ENCODE measurements around the gene SORCS1.

The SORCS1 gene

GRCh38 chr10:106802949-106803348, 361.6 kb downstream of the SORCS1 start:
- Histone ChIP-seq H3K4me3 (ENCODE audit: low read depth in 1 of 2, low read length in 2 of 2) (no peak overlapping the region), H3K4me1 (ENCODE audit: control insufficient read depth in 1 of 2, insufficient read depth in 2 of 2, low read length in 2 of 2) (no peaks in the 10 kb centered on the region), H3K9me3 (ENCODE audit: control insufficient read depth in 1 of 2, low read length in 2 of 2) (no peaks in the 10 kb centered on the region), H3K27me3 (ENCODE audit: control insufficient read depth in 1 of 2, insufficient read depth in 2 of 2, low read length in 2 of 2) (no peaks in the 10 kb centered on the region), H3K9ac (ENCODE audit: low read depth in 1 of 2, low read length in 2 of 2) (no peak overlapping the region), H3K27ac (ENCODE audit: low read depth, low read length) (no peak overlapping the region), H3K36me3 (ENCODE audit: control insufficient read depth in 1 of 2, insufficient read depth in 2 of 2, low read length in 2 of 2) (no peaks in the 10 kb centered on the region)

- no peaks in the 10 kb centered on the region for H3K4me1 ChIP-seq (ENCODE audit: control insufficient read depth in 1 of 2, insufficient read depth in 2 of 2, low read length in 2 of 2)
Observed at GRCh38 chr10:106799776-106800175, 364.7 kb downstream of the SORCS1 start.

GRCh38 chr10:106795619-106796018, 368.9 kb downstream of the SORCS1 start:
- Histone ChIP-seq H3K9me3 (ENCODE audit: control insufficient read depth in 1 of 2, low read length in 2 of 2) (no peaks in the 10 kb centered on the region), H3K9ac (ENCODE audit: low read depth in 1 of 2, low read length in 2 of 2) (no peak overlapping the region), H3K27me3 (ENCODE audit: control insufficient read depth in 1 of 2, insufficient read depth in 2 of 2, low read length in 2 of 2) (no peaks in the 10 kb centered on the region), H3K27ac (ENCODE audit: low read depth, low read length) (no peak overlapping the region), H3K4me3 (ENCODE audit: low read depth in 1 of 2, low read length in 2 of 2) (no peak overlapping the region), H3K36me3 (ENCODE audit: control insufficient read depth in 1 of 2, insufficient read depth in 2 of 2, low read length in 2 of 2) (no peaks in the 10 kb centered on the region), H3K4me1 (ENCODE audit: control insufficient read depth in 1 of 2, insufficient read depth in 2 of 2, low read length in 2 of 2) (no peaks in the 10 kb centered on the region)

More at GRCh38 chr10:106799776-106800175, 364.7 kb downstream of the SORCS1 start:
- Histone ChIP-seq H3K27ac (ENCODE audit: low read depth, low read length) (no peak overlapping the region), H3K4me3 (ENCODE audit: low read depth in 1 of 2, low read length in 2 of 2) (no peak overlapping the region), H3K9me3 (ENCODE audit: control insufficient read depth in 1 of 2, low read length in 2 of 2) (no peaks in the 10 kb centered on the region), H3K36me3 (ENCODE audit: control insufficient read depth in 1 of 2, insufficient read depth in 2 of 2, low read length in 2 of 2) (no peaks in the 10 kb centered on the region), H3K27me3 (ENCODE audit: control insufficient read depth in 1 of 2, insufficient read depth in 2 of 2, low read length in 2 of 2) (no peaks in the 10 kb centered on the region), H3K9ac (ENCODE audit: low read depth in 1 of 2, low read length in 2 of 2) (no peak overlapping the region)

DNA sequence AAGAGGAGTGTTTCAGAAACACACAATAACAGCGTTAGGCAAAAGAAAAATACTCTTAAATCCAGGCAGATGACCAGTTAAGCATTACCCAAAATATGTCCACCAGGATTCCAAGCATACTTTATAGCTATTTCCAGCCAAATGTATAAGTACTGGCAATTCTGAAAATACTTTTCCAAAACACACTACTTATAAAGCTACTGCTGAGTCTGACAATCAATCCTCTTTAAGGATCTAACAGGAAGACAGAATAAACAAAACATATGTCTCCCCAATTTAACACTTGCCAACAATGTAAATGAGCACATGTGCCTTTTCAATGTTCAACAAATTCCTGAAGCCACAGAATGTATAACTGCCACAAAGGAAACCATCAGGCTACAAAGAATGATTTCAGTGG, 370.9 kb downstream of the SORCS1 start:
- Histone ChIP-seq H3K36me3 (ENCODE audit: control insufficient read depth in 1 of 2, insufficient read depth in 2 of 2, low read length in 2 of 2) (no peaks in the 10 kb centered on the region), H3K27me3 (ENCODE audit: control insufficient read depth in 1 of 2, insufficient read depth in 2 of 2, low read length in 2 of 2) (no peaks in the 10 kb centered on the region), H3K9me3 (ENCODE audit: control insufficient read depth in 1 of 2, low read length in 2 of 2) (no peaks in the 10 kb centered on the region), H3K9ac (ENCODE audit: low read depth in 1 of 2, low read length in 2 of 2) (no peak overlapping the region), H3K27ac (ENCODE audit: low read depth, low read length) (no peak overlapping the region), H3K4me1 (ENCODE audit: control insufficient read depth in 1 of 2, insufficient read depth in 2 of 2, low read length in 2 of 2) (no peaks in the 10 kb centered on the region), H3K4me3 (ENCODE audit: low read depth in 1 of 2, low read length in 2 of 2) (no peak overlapping the region)

DNA sequence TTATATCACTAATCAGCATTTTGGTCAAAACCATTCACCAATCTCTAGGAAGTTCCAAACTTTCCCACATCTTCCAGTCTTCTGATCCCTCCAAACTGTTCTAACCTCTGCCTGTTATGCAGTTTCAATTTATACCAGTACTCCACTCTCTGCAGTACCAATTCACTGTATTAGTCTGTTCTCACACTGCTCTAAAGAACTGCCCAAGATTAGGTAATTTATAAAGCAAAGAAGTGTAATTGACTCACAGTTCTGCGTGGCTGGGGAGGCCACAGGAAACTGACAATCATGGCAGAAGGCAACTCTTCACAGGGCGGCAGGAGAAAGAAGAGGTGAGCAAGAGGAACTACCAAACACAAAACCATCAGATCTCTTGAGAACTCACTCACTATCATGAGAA, 374.9 kb downstream of the SORCS1 start:
- Histone ChIP-seq H3K27me3 (ENCODE audit: control insufficient read depth in 1 of 2, insufficient read depth in 2 of 2, low read length in 2 of 2) (no peaks in the 10 kb centered on the region), H3K4me3 (ENCODE audit: low read depth in 1 of 2, low read length in 2 of 2) (no peak overlapping the region), H3K9ac (ENCODE audit: low read depth in 1 of 2, low read length in 2 of 2) (no peak overlapping the region), H3K27ac (ENCODE audit: low read depth, low read length) (no peak overlapping the region), H3K36me3 (ENCODE audit: control insufficient read depth in 1 of 2, insufficient read depth in 2 of 2, low read length in 2 of 2) (no peaks in the 10 kb centered on the region), H3K9me3 (ENCODE audit: control insufficient read depth in 1 of 2, low read length in 2 of 2) (no peaks in the 10 kb centered on the region), H3K4me1 (ENCODE audit: control insufficient read depth in 1 of 2, insufficient read depth in 2 of 2, low read length in 2 of 2) (no peaks in the 10 kb centered on the region)

- H3K9me3 ChIP-seq (ENCODE audit: control insufficient read depth in 1 of 2, low read length in 2 of 2) = no peaks in the 10 kb centered on the region
- H3K27me3 ChIP-seq (ENCODE audit: control insufficient read depth in 1 of 2, insufficient read depth in 2 of 2, low read length in 2 of 2) = no peaks in the 10 kb centered on the region
- H3K4me3 ChIP-seq (ENCODE audit: low read depth in 1 of 2, low read length in 2 of 2) = no peak overlapping the region
- H3K9ac ChIP-seq (ENCODE audit: low read depth in 1 of 2, low read length in 2 of 2) = no peak overlapping the region
- no peaks in the 10 kb centered on the region for H3K4me1 ChIP-seq (ENCODE audit: control insufficient read depth in 1 of 2, insufficient read depth in 2 of 2, low read length in 2 of 2)
- H3K27ac ChIP-seq (ENCODE audit: low read depth, low read length) = no peak overlapping the region
- H3K36me3 ChIP-seq (ENCODE audit: control insufficient read depth in 1 of 2, insufficient read depth in 2 of 2, low read length in 2 of 2) = no peaks in the 10 kb centered on the region
Observed at GRCh38 chr10:106788982-106789381, 375.5 kb downstream of the SORCS1 start.

- H3K4me3 ChIP-seq (ENCODE audit: low read depth in 1 of 2, low read length in 2 of 2) = no peak overlapping the region
- no peaks in the 10 kb centered on the region for H3K36me3 ChIP-seq (ENCODE audit: control insufficient read depth in 1 of 2, insufficient read depth in 2 of 2, low read length in 2 of 2)
- no peaks in the 10 kb centered on the region for H3K4me1 ChIP-seq (ENCODE audit: control insufficient read depth in 1 of 2, insufficient read depth in 2 of 2, low read length in 2 of 2)
- no peaks in the 10 kb centered on the region for H3K9me3 ChIP-seq (ENCODE audit: control insufficient read depth in 1 of 2, low read length in 2 of 2)
- H3K27ac ChIP-seq (ENCODE audit: low read depth, low read length) = no peak overlapping the region
- H3K27me3 ChIP-seq (ENCODE audit: control insufficient read depth in 1 of 2, insufficient read depth in 2 of 2, low read length in 2 of 2) = no peaks in the 10 kb centered on the region
- H3K9ac ChIP-seq (ENCODE audit: low read depth in 1 of 2, low read length in 2 of 2) = no peak overlapping the region
Observed at GRCh38 chr10:106785528-106785927, 379.0 kb downstream of the SORCS1 start.

DNA sequence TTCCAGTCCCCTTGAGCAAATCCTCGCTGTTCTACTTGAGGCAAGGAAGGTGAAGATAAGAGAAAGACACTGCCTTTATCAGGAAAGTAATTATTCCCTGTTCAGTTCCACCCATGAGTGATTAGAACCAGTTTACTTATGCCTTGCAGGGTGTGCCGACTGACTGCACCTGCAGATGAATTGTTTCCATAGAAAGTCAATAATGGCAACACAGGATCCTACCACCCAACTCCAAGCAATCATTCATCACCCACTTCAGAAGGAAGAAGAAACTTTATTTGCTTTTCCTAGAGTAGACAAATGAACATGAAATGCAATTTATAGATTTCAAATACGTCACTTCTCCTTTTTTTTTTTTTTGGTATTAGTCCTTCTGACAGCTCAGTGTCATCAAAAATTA, 383.9 kb downstream of the SORCS1 start:
- H3K9me3 ChIP-seq (ENCODE audit: control insufficient read depth in 1 of 2, low read length in 2 of 2) = no peaks in the 10 kb centered on the region
- H3K27me3 ChIP-seq (ENCODE audit: control insufficient read depth in 1 of 2, insufficient read depth in 2 of 2, low read length in 2 of 2) = no peaks in the 10 kb centered on the region
- H3K27ac ChIP-seq (ENCODE audit: low read depth, low read length) = no peak overlapping the region
- no peak overlapping the region for H3K9ac ChIP-seq (ENCODE audit: low read depth in 1 of 2, low read length in 2 of 2)
- H3K4me3 ChIP-seq (ENCODE audit: low read depth in 1 of 2, low read length in 2 of 2) = no peak overlapping the region
- H3K36me3 ChIP-seq (ENCODE audit: control insufficient read depth in 1 of 2, insufficient read depth in 2 of 2, low read length in 2 of 2) = no peaks in the 10 kb centered on the region
- no peaks in the 10 kb centered on the region for H3K4me1 ChIP-seq (ENCODE audit: control insufficient read depth in 1 of 2, insufficient read depth in 2 of 2, low read length in 2 of 2)

DNA sequence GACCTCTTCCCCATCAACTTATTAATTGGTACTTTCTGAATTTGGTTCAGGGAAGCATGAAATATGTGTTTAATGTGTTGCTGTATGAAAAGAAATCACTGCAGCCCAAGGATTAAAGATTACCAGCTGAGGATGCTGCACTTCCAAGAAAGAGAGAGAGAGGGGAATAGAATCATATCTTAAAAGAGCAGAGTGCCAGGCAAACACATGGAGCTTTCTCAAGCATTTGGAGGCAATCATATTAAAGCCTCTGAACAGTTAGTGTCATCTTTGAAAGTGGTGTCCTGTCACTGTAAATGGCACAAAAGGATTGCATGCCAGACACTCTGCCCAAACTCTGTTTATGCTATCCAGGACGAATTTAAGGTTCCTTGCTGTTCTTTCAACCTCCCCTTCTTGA, 386.7 kb downstream of the SORCS1 start:
- no peak overlapping the region for H3K27ac ChIP-seq (ENCODE audit: low read depth, low read length)
- H3K9me3 ChIP-seq (ENCODE audit: control insufficient read depth in 1 of 2, low read length in 2 of 2) = no peaks in the 10 kb centered on the region

GRCh38 chr10:106775127-106775526, 389.4 kb downstream of the SORCS1 start:
- Histone ChIP-seq H3K36me3 (ENCODE audit: control insufficient read depth in 1 of 2, insufficient read depth in 2 of 2, low read length in 2 of 2) (no peaks in the 10 kb centered on the region), H3K4me1 (ENCODE audit: control insufficient read depth in 1 of 2, insufficient read depth in 2 of 2, low read length in 2 of 2) (no peaks in the 10 kb centered on the region), H3K27me3 (ENCODE audit: control insufficient read depth in 1 of 2, insufficient read depth in 2 of 2, low read length in 2 of 2) (no peaks in the 10 kb centered on the region), H3K27ac (ENCODE audit: low read depth, low read length) (no peak overlapping the region), H3K9me3 (ENCODE audit: control insufficient read depth in 1 of 2, low read length in 2 of 2) (no peaks in the 10 kb centered on the region), H3K4me3 (ENCODE audit: low read depth in 1 of 2, low read length in 2 of 2) (no peak overlapping the region), H3K9ac (ENCODE audit: low read depth in 1 of 2, low read length in 2 of 2) (no peak overlapping the region)

More for the DNA sequence above, 386.7 kb downstream of the SORCS1 start:
- no peak overlapping the region for H3K4me3 ChIP-seq (ENCODE audit: low read depth in 1 of 2, low read length in 2 of 2)
- no peaks in the 10 kb centered on the region for H3K4me1 ChIP-seq (ENCODE audit: control insufficient read depth in 1 of 2, insufficient read depth in 2 of 2, low read length in 2 of 2)
- H3K27me3 ChIP-seq (ENCODE audit: control insufficient read depth in 1 of 2, insufficient read depth in 2 of 2, low read length in 2 of 2) = no peaks in the 10 kb centered on the region
- H3K9ac ChIP-seq (ENCODE audit: low read depth in 1 of 2, low read length in 2 of 2) = no peak overlapping the region
- H3K36me3 ChIP-seq (ENCODE audit: control insufficient read depth in 1 of 2, insufficient read depth in 2 of 2, low read length in 2 of 2) = no peaks in the 10 kb centered on the region

- H3K36me3 ChIP-seq (ENCODE audit: control insufficient read depth in 1 of 2, insufficient read depth in 2 of 2, low read length in 2 of 2) = no peaks in the 10 kb centered on the region
- no peak overlapping the region for H3K4me3 ChIP-seq (ENCODE audit: low read depth in 1 of 2, low read length in 2 of 2)
- H3K9me3 ChIP-seq (ENCODE audit: control insufficient read depth in 1 of 2, low read length in 2 of 2) = no peaks in the 10 kb centered on the region
- no peak overlapping the region for H3K9ac ChIP-seq (ENCODE audit: low read depth in 1 of 2, low read length in 2 of 2)
- no peak overlapping the region for H3K27ac ChIP-seq (ENCODE audit: low read depth, low read length)
- H3K27me3 ChIP-seq (ENCODE audit: control insufficient read depth in 1 of 2, insufficient read depth in 2 of 2, low read length in 2 of 2) = no peaks in the 10 kb centered on the region
- no peaks in the 10 kb centered on the region for H3K4me1 ChIP-seq (ENCODE audit: control insufficient read depth in 1 of 2, insufficient read depth in 2 of 2, low read length in 2 of 2)
Observed at GRCh38 chr10:106772957-106773356, 391.5 kb downstream of the SORCS1 start.
